NCI-H2107 treated with DMSO at 0.1 percent for 48 hours (cell line): ENCODE measurements around the gene ALPP.
"Not testable (repeated sequence)": the region's sequence is repeated elsewhere in the genome, so short reads cannot be mapped to it uniquely, and the experiment has no call there.

ENCODE experiments used
- DNase-seq: peaks from one replicate; lab custom pipeline; 2025; ENCODE audit not compliant: unreplicated experiment; lab: John Stamatoyannopoulos, UW

The ALPP gene

DNA sequence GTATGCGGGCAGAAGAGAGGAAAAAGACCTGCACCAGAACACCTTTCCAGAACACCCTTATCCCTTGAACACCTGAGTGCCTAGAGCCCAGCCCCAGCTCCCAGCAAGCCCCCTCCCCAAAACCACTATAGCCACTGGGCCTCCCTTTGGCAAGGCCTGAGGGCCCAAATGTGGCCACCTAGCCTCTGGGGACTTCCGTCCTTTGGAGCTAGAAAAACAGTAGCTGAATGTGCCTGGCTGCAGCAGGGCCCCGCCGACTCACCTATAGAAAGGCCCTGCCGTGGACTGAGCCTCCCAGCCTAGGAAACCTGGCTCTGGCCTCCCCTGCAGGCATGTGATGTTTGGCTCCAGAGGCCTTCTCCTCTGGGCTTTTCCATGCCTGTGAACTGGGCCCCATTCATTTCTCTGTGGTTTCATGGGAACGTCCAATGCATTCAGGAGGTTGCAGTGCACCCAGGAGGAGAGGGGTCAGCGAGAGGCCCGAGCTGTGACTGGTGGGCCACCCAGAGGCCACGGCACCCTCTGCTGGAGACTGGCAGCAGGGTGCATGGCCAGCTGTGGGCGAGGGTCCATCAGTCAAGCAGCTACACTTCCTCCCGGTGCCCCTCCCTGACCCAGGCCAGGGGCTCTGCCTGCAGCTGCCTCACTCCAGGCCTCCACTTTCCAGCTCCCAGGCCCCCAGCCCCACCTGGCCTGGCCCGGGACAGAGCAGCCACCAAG is 15.3 kb upstream of the ALPP start:
- not testable (repeated sequence) for DNase-seq

DNA sequence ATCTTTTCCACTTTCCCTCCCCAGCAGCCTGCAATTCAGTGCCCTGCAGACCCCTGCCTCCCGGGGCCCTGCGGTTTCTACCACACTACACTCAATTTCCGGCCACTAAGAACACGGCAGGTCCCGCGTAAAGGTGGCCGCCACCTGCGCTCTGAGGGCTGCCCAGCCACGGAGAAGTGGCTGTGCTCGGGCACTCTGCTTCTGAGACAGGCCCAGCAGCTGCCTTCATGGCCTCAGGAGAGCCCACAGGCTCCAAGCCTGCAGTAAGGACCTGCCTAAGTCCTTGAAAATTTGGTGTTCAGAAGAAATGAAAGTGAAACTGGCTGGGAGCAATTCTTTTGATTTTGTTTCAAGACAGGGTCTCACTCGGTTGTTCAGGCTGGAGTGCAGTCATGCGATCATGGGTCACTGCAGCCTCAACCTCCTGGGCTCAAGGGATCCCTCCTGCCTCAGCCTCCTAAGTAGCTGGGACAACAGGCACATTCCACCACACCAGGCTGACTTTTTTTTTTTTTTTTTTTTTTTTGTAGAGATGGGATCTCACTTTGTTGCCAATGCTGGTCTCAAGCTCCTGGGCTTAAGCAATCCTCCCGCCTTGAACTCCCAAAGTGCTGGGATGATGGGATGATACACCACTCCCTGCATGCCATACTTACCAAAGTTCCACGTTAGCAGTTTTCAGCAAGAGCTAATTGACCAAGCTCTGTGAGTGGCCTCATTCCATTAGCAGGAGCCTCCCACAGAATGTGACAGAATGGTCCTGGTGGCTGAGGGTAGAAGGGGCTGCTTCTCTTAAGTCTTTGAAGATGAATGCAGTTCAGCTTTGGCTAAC is 14.6 kb upstream of the ALPP start:
- DNase-seq: no peak

DNA sequence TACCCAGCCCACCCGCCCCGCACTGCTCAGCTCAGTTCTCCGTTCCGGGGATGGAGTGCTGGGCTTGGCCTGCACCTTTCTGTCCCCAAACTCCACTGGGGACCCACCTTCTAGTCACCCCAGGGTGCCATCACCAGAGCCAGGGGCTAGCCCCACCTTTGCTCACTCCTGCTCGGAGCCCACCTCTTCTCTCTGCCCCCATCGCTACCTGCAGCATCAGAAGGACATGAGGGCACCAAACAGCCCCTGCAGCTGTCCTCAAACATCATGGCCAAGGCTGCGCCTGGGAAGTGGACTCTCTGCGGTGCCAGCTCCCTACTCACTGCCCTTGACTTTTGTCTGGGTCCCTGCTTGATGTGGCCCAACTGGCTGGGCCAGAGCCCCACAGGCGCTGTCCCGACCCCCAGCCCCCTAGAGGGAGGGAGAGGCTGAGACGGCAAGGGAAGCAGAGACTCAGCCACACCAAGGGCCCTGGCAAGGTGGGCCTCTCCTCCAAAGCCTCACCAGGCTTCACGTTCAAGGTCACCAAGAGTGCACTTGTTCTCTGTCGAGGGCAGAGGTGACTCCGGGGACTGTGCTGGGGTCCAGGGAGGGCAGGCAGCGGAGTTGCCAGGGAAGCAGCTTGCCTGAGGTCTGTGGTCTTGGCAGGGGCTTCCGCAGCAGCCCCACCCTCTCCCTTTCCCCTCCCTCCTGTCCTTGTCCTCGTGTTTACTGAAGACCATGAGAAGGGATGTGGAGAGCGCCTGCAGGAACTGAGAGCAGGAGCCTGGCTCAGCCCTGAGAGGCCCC is 13.6 kb upstream of the ALPP start:
- DNase-seq: not testable (repeated sequence)

DNA sequence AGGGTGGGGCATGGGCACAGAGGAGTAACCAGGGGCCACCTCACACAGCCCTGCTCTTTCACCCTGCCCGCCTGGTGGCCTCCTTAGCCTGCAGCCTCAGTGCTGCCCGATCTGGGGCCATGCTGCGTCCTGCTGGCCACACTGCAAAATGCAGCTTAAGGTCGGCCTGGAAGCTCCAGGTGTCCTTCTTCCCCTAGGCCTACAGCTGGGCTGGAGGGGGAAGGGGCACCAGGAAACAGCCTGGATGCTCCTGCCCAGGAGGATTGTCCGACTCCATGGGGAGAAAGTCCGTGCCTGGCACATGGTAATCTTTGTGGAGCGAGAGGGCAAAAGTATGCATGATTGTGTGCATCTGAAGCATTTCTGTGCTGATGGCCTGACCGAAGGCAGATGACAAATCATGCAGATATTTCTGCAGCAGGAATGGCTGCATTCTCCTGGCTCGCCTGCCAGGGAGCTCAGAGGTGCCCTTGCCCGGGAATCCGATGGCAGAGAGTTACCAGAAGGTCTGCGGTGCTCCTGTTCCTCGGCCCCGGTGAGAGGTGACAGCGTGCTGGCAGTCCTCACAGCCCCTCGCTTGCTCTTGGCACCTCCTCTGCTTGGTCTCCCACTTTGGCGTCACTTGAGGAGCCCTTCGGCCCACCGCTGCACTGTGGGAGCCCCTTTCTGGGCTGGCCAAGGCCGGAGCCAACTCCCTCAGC is 12.8 kb upstream of the ALPP start:
- no peak for DNase-seq

DNA sequence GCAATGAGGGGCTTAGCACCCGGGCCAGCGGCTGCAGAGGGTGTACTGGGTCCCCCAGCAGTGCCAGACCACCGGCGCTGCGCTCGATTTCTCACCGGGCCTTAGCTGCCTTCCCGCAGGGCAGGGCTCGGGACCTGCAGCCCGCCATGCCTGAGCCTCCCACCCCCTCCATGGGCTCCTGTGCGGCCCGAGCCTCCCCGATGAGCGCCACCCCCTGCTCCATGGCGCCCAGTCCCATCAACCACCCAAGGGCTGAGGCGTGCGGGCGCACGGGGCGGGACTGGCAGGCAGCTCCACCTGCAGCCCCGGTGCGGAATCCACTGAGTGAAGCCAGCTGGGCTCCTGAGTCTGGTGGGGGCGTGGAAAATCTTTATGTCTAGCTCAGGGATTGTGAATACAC is 12.1 kb upstream of the ALPP start:
- DNase-seq: not testable (repeated sequence)

DNA sequence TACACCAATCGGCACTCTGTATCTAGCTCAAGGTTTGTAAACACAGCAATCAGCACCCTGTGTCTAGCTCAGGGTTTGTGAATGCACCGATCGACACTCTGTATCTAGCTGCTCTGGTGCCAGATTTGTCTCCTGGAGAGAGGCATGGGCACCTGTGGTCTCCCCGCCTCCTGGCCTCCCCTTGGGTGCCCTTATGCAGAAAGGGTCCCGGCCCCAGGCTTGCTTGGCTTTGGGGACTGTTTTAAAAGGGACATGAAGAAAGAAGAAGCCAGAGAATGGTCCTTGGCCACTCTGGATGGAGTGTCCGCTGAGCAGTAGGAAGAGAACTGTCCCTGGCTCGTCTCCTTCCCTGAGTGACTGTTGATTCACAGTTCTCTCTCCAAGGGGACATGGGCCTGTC is 11.5 kb upstream of the ALPP start:
- DNase-seq: no peak

DNA sequence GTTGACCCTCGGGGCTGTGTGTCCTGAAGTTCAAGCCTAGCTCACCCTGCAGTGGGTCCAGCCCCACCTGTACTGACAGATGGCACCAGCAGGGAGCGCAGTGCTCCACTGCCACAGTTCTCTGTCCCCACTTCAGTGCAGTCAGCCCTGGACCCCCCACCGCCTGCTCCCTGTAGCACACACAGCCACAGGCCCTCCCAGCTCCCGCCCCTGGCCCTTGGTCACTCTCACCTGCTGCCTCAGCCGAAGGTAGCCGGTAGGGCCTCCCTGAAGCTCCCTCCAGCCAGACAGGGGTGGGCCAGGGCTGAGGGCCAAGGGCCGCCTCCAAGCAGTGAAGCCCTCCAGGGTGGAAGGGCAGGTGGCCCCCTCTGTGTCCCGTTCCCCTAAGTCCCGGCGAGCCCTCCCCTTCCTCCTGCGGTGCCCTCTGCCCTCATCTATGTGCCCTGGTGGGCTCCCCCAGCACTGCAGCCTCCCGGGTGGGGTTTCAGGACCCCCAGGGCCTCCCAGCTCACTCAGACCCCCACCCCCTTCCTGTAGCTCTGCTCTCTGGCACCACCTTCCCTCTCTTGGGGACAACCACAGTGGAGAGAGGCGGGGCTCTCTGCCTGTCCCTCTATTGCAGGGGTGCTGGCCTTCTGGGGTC is 10.8 kb upstream of the ALPP start:
- DNase-seq: no peak

DNA sequence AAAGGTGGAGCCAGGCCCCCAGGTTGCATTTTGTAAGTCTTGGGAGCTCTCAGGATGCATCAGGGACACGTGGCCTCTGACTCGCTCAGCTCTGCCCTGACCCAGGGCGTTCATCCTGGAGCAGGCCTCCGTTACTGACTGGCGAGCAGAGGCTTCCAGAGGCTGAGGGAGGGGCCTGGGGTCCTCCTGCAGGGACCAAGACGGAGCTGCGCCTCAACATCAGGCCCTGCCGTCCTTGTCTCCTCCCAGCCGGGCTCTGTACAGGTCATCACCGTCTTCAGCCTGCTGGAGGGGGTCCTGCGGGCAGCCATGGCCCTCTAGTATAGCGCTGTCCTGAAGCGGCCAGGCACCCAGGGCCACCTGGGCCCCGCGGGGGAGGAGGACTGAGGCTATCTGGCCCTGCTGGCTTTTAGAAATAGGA is 10.2 kb upstream of the ALPP start:
- DNase-seq: no peak

DNA sequence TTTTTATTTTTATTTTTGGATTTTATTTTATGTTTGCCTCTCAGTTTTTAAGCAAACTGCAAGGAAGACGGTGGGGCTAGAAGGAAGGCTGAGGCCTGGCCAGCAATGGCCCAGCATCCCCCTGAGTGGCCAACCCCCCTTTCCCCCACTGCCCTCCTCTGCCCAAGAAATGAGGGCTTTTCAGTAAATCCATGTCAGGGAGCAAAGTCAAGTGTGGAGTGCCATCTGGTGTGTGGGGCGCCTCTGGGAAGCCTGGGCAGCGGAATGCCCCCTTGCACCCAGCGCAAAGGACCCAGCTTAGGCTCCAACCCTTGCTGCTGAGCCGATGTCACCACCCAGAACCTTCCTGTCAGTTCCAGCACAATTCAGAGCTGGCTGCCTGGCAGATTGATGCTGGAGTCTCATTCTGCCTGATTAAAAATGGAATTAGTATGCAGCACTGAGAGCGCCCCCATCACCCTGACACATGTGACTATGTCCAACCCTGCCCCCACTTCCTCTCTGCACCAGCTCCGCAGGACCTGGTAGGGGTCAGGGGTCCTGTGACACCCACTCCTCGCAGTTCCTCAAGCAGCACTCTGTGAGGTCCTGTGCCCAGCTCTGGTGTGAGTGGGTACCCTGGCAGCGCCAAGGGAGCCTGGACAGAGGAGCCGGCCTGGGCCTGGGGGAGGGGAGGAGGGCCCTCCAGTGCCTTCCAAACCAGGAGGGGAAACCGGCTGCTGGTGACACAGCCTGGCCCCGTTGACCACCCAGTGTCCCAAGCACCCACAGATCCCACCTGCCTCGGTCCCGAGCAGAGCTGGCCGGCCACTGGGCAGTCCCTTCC is 9.2 kb upstream of the ALPP start:
- DNase-seq: no peak

DNA sequence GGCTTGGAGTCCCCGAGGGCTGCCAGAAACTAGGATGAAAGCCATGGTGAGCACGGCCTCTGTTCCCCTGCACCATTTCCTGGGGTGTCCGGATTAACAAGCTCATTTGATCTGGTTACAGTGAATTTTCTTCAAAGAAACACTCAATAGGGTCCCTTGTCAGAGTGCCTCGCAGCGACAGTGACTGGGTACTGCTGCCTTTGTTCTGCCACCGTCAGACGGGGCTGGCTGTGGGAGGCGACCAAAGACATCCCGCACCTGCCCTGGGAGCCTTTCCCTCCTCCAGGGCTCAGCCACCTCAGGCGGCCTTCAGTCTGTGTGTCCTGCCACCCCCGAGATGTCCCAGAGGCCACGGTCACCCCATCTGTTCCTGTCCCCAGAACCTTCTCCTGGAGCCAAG is 8.5 kb upstream of the ALPP start:
- not testable (repeated sequence) for DNase-seq

DNA sequence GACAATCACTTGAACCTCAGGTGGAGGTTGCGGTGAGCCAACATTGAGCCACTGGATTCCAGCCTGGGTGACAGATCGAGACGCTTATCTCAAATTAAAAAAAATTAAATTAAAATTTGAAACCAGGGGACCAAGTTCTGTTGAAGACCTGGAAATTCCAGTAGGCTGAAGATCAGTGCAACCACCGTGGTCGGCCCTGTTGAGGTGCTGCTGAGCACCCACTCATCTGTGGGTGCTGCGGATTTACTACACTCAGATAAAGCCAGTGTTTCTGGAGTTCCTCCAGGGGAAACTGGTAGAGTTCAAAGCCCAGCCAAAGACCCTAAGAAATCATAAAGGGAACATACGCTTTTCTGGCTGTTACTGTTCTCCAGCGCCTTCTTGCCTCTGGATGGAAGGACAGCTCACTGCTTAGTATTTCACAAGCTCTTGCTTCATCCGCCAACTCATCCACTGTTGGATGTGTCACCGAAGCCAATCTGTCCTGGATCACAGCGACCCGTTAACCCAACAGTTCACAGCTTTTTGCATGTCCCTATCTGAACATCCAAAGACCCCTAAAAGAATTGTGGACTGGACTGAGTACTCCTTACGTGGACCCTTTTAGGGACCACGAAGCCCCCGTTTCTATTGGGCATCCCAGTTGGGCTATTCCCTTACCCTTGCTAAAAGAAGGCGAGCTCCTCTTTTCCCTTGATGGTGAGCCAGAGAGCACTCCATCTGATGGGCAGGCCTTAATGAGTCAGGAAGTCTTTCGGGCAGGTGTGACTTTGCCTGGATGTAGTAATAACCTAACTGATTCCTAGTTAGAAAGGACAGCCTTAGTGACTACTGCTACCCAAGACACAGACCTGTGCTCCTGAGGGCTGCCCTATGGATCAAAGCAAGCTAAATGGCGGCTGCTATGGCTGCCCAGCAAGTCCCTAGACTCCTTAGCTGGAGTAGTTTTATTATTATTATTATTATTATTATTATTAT is 6.0 kb upstream of the ALPP start:
- DNase-seq: no peak

DNA sequence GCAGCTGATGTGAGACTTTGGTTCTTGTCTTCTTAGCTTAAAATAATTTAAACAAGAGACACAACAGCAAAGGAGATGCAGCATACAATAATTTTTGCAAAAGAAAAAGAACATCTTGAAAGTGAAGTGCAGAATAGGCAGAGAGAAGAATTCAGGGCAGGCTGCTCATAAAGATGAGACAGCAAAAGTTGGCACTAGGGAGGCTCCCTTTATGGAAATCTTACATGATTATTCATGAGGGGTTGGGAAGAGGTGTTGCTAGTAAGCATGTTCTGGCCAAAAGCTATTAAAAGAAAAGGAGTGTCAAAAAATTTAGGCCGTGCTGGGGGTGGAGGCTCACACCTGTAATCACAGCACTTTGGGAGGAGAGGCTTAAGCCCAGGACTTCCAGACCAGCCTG is 4.2 kb upstream of the ALPP start:
- DNase-seq: no peak

DNA sequence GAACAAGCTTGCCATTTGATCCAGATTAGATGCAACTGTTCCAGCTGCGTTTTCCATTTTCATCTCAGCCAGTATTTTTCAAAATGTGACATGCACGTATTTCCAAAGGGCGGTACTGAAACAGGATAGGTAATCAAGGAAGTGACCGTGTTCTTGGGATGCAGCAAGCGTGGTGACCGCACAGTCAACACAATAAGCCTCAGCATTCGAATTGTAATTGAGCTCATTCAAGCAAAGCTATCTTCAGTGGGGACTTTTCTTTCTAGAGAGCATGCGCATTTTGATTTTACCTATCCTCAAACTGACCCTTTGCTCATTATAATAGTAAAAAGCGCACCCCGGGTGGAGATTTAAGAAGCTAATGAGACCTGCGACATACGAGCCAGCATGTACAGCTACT is 3.4 kb upstream of the ALPP start:
- no peak for DNase-seq

DNA sequence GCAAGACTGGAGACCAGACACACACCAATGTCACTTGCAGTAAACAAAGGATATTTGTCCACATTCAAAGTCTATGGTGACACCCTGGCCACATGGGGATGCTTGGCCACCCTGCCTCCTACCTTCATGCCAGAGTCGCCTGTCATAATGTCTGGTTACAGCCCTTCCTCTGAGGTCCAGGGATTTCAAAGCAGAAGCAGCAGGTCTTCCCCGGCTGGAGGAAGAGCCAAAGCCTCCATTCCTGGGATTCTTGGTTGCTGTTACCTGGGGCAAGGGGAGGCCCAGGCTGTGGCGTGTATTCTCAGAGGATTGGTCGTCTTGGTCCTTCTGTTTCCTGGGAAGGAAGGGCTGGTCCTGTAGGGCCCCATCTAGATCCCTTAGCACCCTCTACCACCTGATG is 2.3 kb upstream of the ALPP start:
- DNase-seq: no peak

DNA sequence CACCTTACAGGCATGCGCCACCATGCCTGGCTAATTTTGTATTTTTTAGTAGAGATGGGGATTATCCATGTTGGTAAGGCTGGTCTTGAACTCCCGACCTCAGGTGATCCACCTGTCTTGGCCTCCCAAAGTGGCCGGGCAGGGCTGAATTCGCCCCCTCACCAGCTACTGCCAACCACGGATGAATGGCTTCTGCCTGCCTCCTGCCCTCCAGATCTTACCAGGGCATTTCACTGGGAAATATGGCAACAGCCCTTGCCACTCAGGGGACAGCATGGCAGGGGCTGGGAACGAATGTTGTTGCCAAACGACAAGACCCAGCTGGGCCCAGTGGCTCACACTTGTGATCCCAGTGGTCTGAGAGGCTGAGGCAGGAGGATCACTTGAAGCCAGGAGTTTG is 1.8 kb upstream of the ALPP start:
- no peak for DNase-seq

DNA sequence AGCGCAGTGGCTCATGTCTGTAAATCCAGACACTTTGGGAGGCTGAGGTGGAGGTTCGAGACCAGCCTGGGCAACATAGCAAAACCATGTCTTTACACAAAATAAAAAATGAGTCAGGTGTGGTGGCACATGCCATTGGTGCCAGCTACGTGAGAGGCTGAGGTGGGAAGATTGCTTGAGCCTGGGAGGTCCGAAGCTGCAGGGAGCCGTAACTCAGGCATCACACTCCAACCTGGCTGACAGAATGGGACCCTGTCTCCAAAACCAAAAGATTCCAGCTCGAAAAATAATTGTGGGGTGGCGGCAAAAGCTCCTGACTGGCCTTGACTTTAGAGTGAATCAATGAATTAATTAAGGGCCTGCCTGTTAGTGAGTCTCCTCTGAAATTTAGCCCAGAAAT is 1.2 kb upstream of the ALPP start:
- DNase-seq: no peak

DNA sequence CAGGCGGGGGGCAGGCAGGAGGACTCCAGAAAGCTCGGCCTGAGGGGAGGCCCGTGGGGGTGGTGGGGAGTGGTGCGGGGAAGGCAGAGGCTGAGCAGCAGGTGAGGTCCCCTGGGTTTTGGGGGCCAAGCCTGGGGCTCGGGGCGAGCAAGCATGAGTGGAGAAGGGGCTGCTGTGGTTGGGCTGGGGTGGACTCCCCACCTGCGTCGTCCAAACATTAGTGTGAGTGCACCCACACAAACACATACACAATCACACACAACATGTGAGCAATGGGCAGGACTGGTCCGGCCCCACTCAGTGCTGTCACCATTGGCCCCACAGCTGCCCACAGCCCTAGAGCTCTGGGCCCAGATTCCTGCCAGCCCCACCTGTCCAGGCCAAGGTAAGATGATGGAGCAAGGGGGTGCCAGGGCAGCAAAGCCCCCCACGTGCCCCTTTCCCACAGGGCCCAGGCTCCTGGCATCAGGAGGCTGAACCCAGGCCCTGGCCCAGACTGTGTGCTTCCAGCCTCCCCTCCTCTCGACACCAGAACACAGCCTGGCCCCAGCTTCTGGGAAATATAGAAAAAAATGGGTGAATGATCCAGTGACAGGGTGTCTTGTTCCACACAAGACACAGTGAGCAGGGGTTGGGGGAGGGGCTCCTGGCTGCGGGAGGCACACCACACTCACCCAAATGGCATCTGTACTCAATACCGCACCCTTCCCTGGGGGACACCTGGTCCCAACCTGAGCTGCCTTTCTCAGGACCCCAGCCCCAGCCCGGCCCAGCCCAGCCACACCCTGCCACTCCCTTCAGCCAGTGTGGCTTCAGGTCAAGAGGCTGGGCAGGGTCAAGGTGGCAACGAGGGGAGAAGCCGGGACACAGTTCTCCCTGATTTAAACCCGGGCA is 463 bp upstream of the ALPP start:
- DNase-seq: no peak
